Lung (tissue), 12 donors: ENCODE results near the gene FAM81A. TPM values are rescaled to one million over a fixed set of nuclear protein-coding genes. Genes with fewer than 3 reads are reported as not detected.

Experiments used
- ATAC-seq: fragments of 200-7000 bp; cut with Tn5 transposase; one replicate; pipeline ENCODE4 v1.9.1; 2020; ENCODE audit warnings: moderate number of reproducible peaks; ENCODE audit not compliant: insufficient read depth, low FRiP score
- DNase-seq, 3 donors: peaks; one replicate each; pipeline ENCODE4 v3.0.0-alpha.2; 2013 to 2017
- H3K27ac ChIP-seq, 2 donors: one replicate each; pipeline ENCODE4 v1.5.1; 2013; ENCODE audit warnings: mild to moderate bottlenecking in 2 of 2, moderate library complexity in 2 of 2, control low read depth in 1 of 2, inconsistent platforms in 1 of 2, low read depth in 1 of 2, low read length in 1 of 2
- H3K27me3 ChIP-seq, 3 donors: one replicate each; pipeline ENCODE4 v1.5.1; 2013; ENCODE audit warnings: low read length in 2 of 3; ENCODE audit not compliant: control insufficient read depth in 3 of 3, insufficient read depth in 3 of 3
- H3K36me3 ChIP-seq, 4 donors: one replicate each; pipeline ENCODE4 v1.5.1; 2013; ENCODE audit warnings: low read length in 4 of 4, mild to moderate bottlenecking in 1 of 4, moderate library complexity in 1 of 4; ENCODE audit not compliant: control insufficient read depth in 4 of 4, insufficient read depth in 4 of 4
- H3K4me1 ChIP-seq, 5 donors: one replicate each; pipeline ENCODE4 v1.5.1; 2013; ENCODE audit warnings: low read length in 5 of 5, mild to moderate bottlenecking in 2 of 5, moderate library complexity in 1 of 5; ENCODE audit not compliant: control insufficient read depth in 5 of 5, insufficient read depth in 5 of 5
- H3K4me3 ChIP-seq: one replicate; pipeline ENCODE4 v1.5.1; 2013; ENCODE audit warnings: mild to moderate bottlenecking, control low read depth, moderate library complexity
- H3K9ac ChIP-seq, 2 donors: one replicate each; pipeline ENCODE4 v1.5.1; 2013; ENCODE audit warnings: low read length in 2 of 2, control low read depth in 1 of 2; ENCODE audit not compliant: insufficient read depth in 1 of 2
- H3K9me3 ChIP-seq, 4 donors: one replicate each; pipeline ENCODE4 v1.5.1; 2013; ENCODE audit warnings: low read length in 3 of 4, mild to moderate bottlenecking in 1 of 4, moderate library complexity in 1 of 4; ENCODE audit not compliant: control insufficient read depth in 4 of 4, insufficient read depth in 3 of 4
- WGBS, 2 donors: extraction: QIAGEN DNeasy Blood & Tissue Kit; methylation state at CpG; one replicate each; pipeline ENCODE4 v1.1.7; 2013; 5-methylcytosine and 5-hydroxymethylcytosine counted together
- polyA plus RNA-seq, 2 donors: library from polyadenylated mRNA; stranded (reverse); fragments of 200-250 nt; gene quantifications; one replicate each; pipeline ENCODE4 v1.2.1, GENCODE V29; 2013
- total RNA-seq, 2 donors: library from RNA; depleted of rRNA in 1 of 2; stranded (reverse); fragments of >200 nt in 1 of 2; gene quantifications; one replicate each; pipeline ENCODE4 v1.2.1, GENCODE V29; 2014 to 2021
- TF ChIP-seq, protein P1 (sequence below): IDR thresholded peaks from 2 replicates; pipeline ENCODE4 v1.5.1; 2012; ENCODE audit warnings: mild to moderate bottlenecking; ENCODE audit errors: control extremely low read depth, extremely low read depth
- donor health status: control.
- donor health status: control.
- donor health status: Bipolar disorder and iron deficiency.
- donor health status: healthy.
- donor health status: DM: yes; HTN: yes; CAD: no.

Gene FAM81A
- total and polyA plus RNA-seq, 4 donors, result 0.67 to 2.9 (median 1.7) TPM

- Histone ChIP-seq H3K36me3 (no peaks in the 10 kb centered on the region), H3K9ac (no peak overlapping the region), H3K27me3 (no peaks in the 10 kb centered on the region), H3K4me1 (no peaks in the 10 kb centered on the region), H3K9me3 (no peaks in the 10 kb centered on the region), H3K4me3 (no peak overlapping the region), H3K27ac (no peak overlapping the region)
- 59 to 73% methylated on average over 9 of the region's 9 CpGs for WGBS, 2 donors
- ATAC-seq, result no peak
- TF ChIP-seq, protein P1, sequence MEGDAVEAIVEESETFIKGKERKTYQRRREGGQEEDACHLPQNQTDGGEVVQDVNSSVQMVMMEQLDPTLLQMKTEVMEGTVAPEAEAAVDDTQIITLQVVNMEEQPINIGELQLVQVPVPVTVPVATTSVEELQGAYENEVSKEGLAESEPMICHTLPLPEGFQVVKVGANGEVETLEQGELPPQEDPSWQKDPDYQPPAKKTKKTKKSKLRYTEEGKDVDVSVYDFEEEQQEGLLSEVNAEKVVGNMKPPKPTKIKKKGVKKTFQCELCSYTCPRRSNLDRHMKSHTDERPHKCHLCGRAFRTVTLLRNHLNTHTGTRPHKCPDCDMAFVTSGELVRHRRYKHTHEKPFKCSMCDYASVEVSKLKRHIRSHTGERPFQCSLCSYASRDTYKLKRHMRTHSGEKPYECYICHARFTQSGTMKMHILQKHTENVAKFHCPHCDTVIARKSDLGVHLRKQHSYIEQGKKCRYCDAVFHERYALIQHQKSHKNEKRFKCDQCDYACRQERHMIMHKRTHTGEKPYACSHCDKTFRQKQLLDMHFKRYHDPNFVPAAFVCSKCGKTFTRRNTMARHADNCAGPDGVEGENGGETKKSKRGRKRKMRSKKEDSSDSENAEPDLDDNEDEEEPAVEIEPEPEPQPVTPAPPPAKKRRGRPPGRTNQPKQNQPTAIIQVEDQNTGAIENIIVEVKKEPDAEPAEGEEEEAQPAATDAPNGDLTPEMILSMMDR, result no peak
- DNase-seq, result no peak
These were observed 111.6 kb downstream of the FAM81A start for GRCh38 chr15:59549301-59550185.

GRCh38 chr15:59550530-59550929 is 112.5 kb downstream of the FAM81A start:
- Histone ChIP-seq H3K9ac (no peak overlapping the region), H3K36me3 (no peaks in the 10 kb centered on the region), H3K27me3 (no peaks in the 10 kb centered on the region), H3K4me3 (no peak overlapping the region), H3K9me3 (no peaks in the 10 kb centered on the region), H3K27ac (no peak overlapping the region), H3K4me1 (no peaks in the 10 kb centered on the region)
- ATAC-seq (no peak), DNase-seq (no peak)
- TF ChIP-seq, protein P1, result no peak
- 4 to 17% methylated on average over 1 of the region's 1 CpG for WGBS, 2 donors

GRCh38 chr15:59550956-59551355 is 113.0 kb downstream of the FAM81A start:
- Histone ChIP-seq H3K9ac (no peak overlapping the region), H3K9me3 (peaks cover 0 to 3% (median 0%) of the 10 kb centered on the region in 4 donors), H3K27me3 (no peaks in the 10 kb centered on the region), H3K36me3 (no peaks in the 10 kb centered on the region), H3K4me3 (no peak overlapping the region), H3K4me1 (no peaks in the 10 kb centered on the region), H3K27ac (no peak overlapping the region)
- TF ChIP-seq, protein P1, result no peak
- DNase-seq (no peak), ATAC-seq (no peak)
- WGBS, 2 donors, result 48 to 69% methylated on average over 3 of the region's 3 CpGs
